RWPE2 (cell line): ENCODE measurements around the gene YWHAG.

Experiments
- ATAC-seq: fragments of 200-7000 bp; cut with Tn5 transposase; 3 replicates; pipeline ENCODE4 v1.9.1; 2021; ENCODE audit warnings: low read depth
- DNase-seq: peaks from one replicate; pipeline ENCODE4 v3.0.0-alpha.2; 2020; ENCODE audit warnings: low spot score
- H3K27ac ChIP-seq: fragments of 450-650 bp; 2 replicates; pipeline ENCODE4 v1.5.1; 2017; ENCODE audit warnings: mild to moderate bottlenecking; ENCODE audit not compliant: poor library complexity, severe bottlenecking
- H3K27me3 ChIP-seq: fragments of 250-450 bp; sonication (Bioruptor Pico); 2 replicates; pipeline ENCODE4 v1.5.1; 2021; ENCODE audit warnings: mild to moderate bottlenecking, moderate library complexity; ENCODE audit not compliant: insufficient read depth, poor library complexity, severe bottlenecking
- H3K36me3 ChIP-seq: fragments of 250-450 bp; sonication (Bioruptor Pico); 2 replicates; pipeline ENCODE4 v1.5.1; 2020; ENCODE audit warnings: low read depth, mild to moderate bottlenecking, moderate library complexity
- H3K4me1 ChIP-seq: fragments of 250-450 bp; sonication (Bioruptor Pico); 2 replicates; pipeline ENCODE4 v1.5.1; 2021; ENCODE audit warnings: mild to moderate bottlenecking, moderate library complexity; ENCODE audit not compliant: insufficient read depth, poor library complexity, severe bottlenecking
- H3K4me3 ChIP-seq: fragments of 250-450 bp; sonication (Bioruptor Pico); 2 replicates; pipeline ENCODE4 v1.5.1; 2021; ENCODE audit warnings: mild to moderate bottlenecking, moderate library complexity; ENCODE audit not compliant: severe bottlenecking
- H3K9me3 ChIP-seq: fragments of 250-450 bp; sonication (Bioruptor Pico); 2 replicates; pipeline ENCODE4 v1.5.1; 2021; ENCODE audit warnings: mild to moderate bottlenecking, moderate library complexity; ENCODE audit not compliant: severe bottlenecking
- TF ChIP-seq, protein P1 (sequence below): fragments of 450-650 bp; IDR thresholded peaks from one replicate; pipeline ENCODE4 v1.5.1; 2017; ENCODE audit warnings: mild to moderate bottlenecking, moderate library complexity; ENCODE audit not compliant: poor library complexity, severe bottlenecking

Gene YWHAG

DNA sequence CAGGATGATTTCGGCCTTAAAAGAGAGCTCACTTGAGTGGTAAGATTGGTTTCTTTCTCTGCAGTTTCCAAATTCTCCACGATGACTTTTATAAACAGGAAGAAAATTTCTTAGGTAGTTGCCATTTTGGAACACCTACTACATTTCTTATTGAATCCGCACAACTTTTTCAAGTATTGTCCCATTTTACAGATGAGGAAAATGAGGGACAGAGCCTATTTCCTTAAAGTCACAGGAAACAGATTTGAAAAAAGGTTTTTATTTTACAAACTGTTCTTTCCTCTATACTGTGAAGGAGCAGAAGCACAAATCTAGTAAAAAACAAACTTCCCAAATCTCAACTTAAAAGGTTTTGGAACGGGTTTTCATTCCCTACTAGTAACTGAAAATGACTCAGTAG is 2.7 kb downstream of the YWHAG start:
- TF ChIP-seq, protein P1, sequence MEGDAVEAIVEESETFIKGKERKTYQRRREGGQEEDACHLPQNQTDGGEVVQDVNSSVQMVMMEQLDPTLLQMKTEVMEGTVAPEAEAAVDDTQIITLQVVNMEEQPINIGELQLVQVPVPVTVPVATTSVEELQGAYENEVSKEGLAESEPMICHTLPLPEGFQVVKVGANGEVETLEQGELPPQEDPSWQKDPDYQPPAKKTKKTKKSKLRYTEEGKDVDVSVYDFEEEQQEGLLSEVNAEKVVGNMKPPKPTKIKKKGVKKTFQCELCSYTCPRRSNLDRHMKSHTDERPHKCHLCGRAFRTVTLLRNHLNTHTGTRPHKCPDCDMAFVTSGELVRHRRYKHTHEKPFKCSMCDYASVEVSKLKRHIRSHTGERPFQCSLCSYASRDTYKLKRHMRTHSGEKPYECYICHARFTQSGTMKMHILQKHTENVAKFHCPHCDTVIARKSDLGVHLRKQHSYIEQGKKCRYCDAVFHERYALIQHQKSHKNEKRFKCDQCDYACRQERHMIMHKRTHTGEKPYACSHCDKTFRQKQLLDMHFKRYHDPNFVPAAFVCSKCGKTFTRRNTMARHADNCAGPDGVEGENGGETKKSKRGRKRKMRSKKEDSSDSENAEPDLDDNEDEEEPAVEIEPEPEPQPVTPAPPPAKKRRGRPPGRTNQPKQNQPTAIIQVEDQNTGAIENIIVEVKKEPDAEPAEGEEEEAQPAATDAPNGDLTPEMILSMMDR: no peak
- Histone ChIP-seq H3K9me3 (no peaks in the 10 kb centered on the region), H3K36me3 (peaks cover 67% of the 10 kb centered on the region), H3K4me1 (peaks cover 36% of the 10 kb centered on the region), H3K27ac (no peak overlapping the region), H3K27me3 (no peaks in the 10 kb centered on the region), H3K4me3 (no peak overlapping the region)
- DNase-seq (no peak), ATAC-seq (no peak)

DNA sequence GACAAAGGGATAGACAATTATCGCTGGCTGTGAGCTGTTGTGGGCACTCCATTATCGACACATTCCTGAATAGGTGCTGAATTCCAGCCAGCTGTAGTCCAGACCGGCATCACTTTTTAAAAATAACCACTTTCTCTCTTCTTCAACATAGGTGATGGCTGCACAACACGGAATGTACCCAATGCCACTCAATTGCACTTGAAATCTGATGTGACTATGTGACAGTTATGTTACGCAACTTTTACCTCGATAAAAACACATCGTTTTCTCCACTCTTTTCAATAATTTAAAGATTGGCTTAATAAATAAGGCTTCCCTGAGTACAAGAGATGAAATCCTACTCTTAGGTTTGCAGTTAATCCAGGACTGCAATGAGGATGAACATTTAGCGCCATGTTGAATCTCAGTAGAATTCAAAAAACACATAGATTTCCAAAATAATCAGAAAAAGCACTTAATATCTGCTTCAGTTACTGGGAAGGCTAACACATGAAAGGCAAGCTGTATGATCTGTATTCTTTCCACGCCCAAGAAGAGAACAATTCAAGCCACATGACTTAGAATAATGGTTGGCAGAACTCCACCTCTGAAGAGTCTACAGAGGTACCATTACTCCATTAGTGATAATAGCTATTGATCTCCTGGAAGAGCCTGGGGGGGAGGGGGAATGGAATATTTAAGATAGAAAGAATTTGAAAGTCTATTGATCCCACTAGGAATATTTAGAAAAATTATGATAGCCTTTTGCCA is 3.6 kb downstream of the YWHAG start:
- DNase-seq (no peak), ATAC-seq (no peak)
- H3K27me3 ChIP-seq: no peaks in the 10 kb centered on the region
- TF ChIP-seq, protein P1: no peak
- H3K36me3 ChIP-seq: peaks cover 76% of the 10 kb centered on the region
- no peaks in the 10 kb centered on the region for H3K9me3 ChIP-seq
- H3K27ac ChIP-seq: no peak overlapping the region
- H3K4me1 ChIP-seq: peaks cover 34% of the 10 kb centered on the region
- H3K4me3 ChIP-seq: no peak overlapping the region

DNA sequence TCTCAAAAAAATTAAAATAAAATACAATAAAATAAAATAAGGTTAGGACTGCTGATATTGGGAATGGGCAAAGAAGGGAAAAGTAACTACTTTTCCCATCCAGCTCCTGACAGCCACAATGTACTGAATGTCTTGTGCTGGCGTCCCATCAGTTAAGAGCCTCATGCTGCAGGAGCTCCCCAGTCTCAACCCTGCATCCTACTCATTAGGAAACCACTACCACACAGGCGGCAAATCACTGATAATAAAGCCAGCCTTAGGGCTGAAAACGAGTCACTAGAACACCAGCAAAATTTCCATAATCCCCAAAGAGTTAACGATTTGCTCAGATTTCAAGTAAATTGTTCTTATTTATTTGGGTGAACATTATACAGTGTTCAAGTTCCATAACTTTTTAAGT is 4.3 kb downstream of the YWHAG start:
- DNase-seq: no peak
- Histone ChIP-seq H3K4me3 (no peak overlapping the region), H3K27me3 (no peaks in the 10 kb centered on the region), H3K9me3 (no peaks in the 10 kb centered on the region), H3K4me1 (peaks cover 27% of the 10 kb centered on the region), H3K27ac (no peak overlapping the region), H3K36me3 (peaks cover 83% of the 10 kb centered on the region)
- no peak for ATAC-seq
- TF ChIP-seq, protein P1: no peak

DNA sequence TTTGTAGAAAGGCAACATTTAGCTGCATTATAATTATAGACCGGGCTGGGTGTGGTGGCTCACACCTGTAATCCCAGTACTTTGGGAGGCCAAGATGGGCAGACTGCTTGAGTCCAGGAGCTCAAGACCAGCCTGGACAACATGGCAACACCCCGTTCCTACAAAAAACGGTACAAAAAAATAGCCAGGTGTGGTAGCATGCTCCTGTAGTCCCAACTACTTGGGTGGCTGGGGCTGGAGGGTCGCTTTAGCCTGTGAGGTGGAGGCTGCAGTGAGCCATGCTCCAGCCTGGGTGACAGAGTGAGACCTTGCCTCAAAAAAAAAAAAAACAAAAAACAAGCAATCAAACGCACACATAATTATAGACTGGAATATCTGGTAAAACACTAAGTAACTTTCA is 5.0 kb downstream of the YWHAG start:
- DNase-seq (no peak), ATAC-seq (no peak)
- peaks cover 91% of the 10 kb centered on the region for H3K36me3 ChIP-seq
- peaks cover 26% of the 10 kb centered on the region for H3K4me1 ChIP-seq
- no peaks in the 10 kb centered on the region for H3K9me3 ChIP-seq
- H3K4me3 ChIP-seq: no peak overlapping the region
- H3K27ac ChIP-seq: no peak overlapping the region
- TF ChIP-seq, protein P1: no peak
- no peaks in the 10 kb centered on the region for H3K27me3 ChIP-seq

DNA sequence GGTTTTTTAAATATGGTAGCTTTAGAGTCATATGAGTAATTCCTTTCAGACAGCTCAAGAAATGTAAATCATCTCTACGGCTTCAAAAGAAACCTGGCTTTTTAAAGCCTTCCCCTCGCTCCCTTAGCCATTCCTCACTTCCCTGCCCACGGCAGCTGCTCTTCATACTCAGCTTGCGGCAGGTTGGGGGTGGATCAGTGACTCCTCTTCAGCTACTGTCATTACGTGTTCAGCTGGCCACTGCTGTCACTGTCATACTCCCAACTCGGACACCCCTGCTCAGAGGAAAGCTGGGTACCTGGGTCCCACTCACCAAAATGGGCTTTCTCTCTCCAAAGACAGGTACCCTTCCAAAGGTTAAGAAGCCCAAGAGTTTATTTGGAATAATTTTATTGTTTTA is 6.6 kb downstream of the YWHAG start:
- Histone ChIP-seq H3K27ac (no peak overlapping the region), H3K9me3 (no peaks in the 10 kb centered on the region), H3K4me3 (no peak overlapping the region), H3K36me3 (peaks cover 97% of the 10 kb centered on the region), H3K4me1 (peaks cover 26% of the 10 kb centered on the region), H3K27me3 (no peaks in the 10 kb centered on the region)
- TF ChIP-seq, protein P1: no peak
- no peak for ATAC-seq
- DNase-seq: no peak
